Measurements from ENCODE around the gene HOXD8. TPM values are rescaled to one million over a fixed set of nuclear protein-coding genes. Genes with fewer than 3 reads are reported as not detected.

HOXD8 gene
- total RNA-seq, 1 donor from 2014 or later, result 41.7 TPM

GRCh38 chr2:176129813-176130146, 275 bp downstream of the HOXD8 start:
- no peak for DNase-seq (ENCODE audit: low spot score)

- DNase-seq (ENCODE audit: low spot score), result peak; percentile 71
Observed at GRCh38 chr2:176130147-176130956, 847 bp downstream of the HOXD8 start.

- no peak for DNase-seq (ENCODE audit: low spot score)
Observed at GRCh38 chr2:176130957-176131847, 1.7 kb downstream of the HOXD8 start.

- DNase-seq (ENCODE audit: low spot score), result no peak
Observed at GRCh38 chr2:176131848-176132158, 2.3 kb downstream of the HOXD8 start.

- peak; percentile 43 for DNase-seq (ENCODE audit: low spot score)
Observed at GRCh38 chr2:176132205-176133171, 3.0 kb downstream of the HOXD8 start.

GRCh38 chr2:176133389-176133788, 3.9 kb downstream of the HOXD8 start:
- peak; percentile 43 for DNase-seq (ENCODE audit: low spot score)

- DNase-seq (ENCODE audit: low spot score), result no peak
Observed at GRCh38 chr2:176134035-176134434, 4.5 kb downstream of the HOXD8 start.

- DNase-seq (ENCODE audit: low spot score), result no peak
Observed at GRCh38 chr2:176135035-176135440, 5.5 kb downstream of the HOXD8 start.

- peak; percentile 51 for DNase-seq (ENCODE audit: low spot score)
Observed at GRCh38 chr2:176136374-176137251, 7.1 kb downstream of the HOXD8 start.

- DNase-seq (ENCODE audit: low spot score), result no peak
Observed at GRCh38 chr2:176137252-176137580, 7.7 kb downstream of the HOXD8 start.

GRCh38 chr2:176137906-176138305, 8.4 kb downstream of the HOXD8 start:
- no peak for DNase-seq (ENCODE audit: low spot score)

GRCh38 chr2:176138526-176138922, 9.0 kb downstream of the HOXD8 start:
- peak; percentile 44 for DNase-seq (ENCODE audit: low spot score)

- peak; percentile 42 for DNase-seq (ENCODE audit: low spot score)
Observed at GRCh38 chr2:176138923-176139660, 9.6 kb downstream of the HOXD8 start.

- peak; percentile 50 for DNase-seq (ENCODE audit: low spot score)
Observed at GRCh38 chr2:176139661-176140512, 10.4 kb downstream of the HOXD8 start.

GRCh38 chr2:176140513-176141317, 11.2 kb downstream of the HOXD8 start:
- DNase-seq (ENCODE audit: low spot score), result peak; percentile 83

- DNase-seq (ENCODE audit: low spot score), result no peak
Observed at GRCh38 chr2:176142281-176142680, 12.8 kb downstream of the HOXD8 start.

- DNase-seq (ENCODE audit: low spot score), result no peak
Observed at GRCh38 chr2:176145085-176145969, 15.8 kb downstream of the HOXD8 start.
